GM21390 (cell line): ENCODE data around the gene PFKFB3.
"Not testable (repeated sequence)": the region's sequence is repeated elsewhere in the genome, so short reads cannot be mapped to it uniquely, and the experiment has no call there.

Experiments used
- ATAC-seq: cut with Tn5 transposase; IDR thresholded peaks from one replicate; pipeline ENCODE4 v1.9.1; 2021; ENCODE audit not compliant: unreplicated experiment

The PFKFB3 gene

GRCh38 chr10:6177880-6178281 lies 24.9 kb upstream of the PFKFB3 start:
- no peak for ATAC-seq

- ATAC-seq: no peak
Measured at GRCh38 chr10:6178581-6178980, 24.2 kb upstream of the PFKFB3 start.

DNA sequence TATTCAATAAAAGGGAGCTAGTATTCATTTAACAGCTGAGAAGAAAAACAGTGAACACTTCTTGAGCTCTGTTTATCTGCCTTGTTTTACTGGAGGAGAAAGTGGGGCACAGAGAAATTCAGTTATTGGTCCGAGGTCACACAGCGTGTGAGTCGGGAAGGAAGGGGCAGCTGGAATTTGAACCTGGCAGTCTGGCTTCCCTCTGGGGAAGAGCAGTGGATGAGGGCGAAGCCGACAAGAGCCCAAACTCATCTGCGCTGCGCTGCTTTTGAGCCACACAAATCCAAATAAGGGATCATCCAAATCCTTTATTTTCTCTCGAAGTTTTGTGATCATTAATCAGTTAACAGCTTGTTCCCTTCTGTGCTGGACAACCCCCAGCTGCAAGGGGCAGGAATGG lies 23.7 kb upstream of the PFKFB3 start:
- ATAC-seq: no peak

DNA sequence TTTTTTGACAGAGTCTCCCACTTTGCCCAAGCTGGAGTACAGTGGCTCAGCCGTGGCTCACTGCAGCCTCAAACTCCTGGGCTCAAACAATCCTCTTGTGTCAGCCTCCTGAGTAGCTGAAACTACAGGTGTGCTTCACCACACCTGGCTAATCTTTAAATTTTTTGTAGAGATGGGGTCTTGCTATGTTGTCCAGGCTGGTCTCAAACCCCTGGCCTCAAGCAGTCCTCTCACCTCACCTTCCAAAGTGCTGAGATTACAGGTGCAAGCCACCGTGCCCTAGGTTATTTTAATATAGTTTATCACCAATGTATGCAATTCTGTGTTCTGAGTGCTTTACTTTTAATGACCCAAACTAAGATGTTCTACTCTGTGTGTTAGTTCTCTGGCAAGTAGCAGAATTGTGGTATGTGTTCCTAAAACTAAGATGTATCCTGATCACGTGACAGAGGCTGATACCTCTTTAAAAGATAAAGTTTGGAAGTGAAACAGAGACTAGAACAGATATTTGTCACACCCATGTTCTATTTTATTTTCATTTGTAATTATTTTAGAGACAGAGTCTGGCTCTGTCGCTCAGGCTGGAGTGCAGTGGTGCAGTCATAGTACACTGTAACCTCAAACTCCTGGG lies 22.1 kb upstream of the PFKFB3 start:
- no peak for ATAC-seq

DNA sequence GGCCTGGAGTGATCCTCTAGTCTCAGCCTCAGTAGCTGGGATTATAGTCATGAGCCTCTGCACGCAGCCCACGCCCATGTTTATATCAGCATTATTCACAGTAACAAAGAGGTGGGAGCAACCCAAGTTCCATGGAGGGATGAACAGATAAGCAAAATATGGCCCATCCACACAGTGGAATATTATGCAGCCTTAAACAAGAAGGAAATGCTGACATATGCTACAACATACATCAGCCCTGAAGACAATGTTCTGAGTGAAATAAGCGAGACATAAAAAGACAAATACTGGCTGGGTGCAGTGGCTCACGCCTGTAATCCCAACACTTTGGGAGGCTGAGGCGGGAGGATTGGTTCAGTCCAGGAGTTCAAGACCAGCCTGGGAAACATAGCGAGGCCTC lies 21.5 kb upstream of the PFKFB3 start:
- ATAC-seq: no peak

DNA sequence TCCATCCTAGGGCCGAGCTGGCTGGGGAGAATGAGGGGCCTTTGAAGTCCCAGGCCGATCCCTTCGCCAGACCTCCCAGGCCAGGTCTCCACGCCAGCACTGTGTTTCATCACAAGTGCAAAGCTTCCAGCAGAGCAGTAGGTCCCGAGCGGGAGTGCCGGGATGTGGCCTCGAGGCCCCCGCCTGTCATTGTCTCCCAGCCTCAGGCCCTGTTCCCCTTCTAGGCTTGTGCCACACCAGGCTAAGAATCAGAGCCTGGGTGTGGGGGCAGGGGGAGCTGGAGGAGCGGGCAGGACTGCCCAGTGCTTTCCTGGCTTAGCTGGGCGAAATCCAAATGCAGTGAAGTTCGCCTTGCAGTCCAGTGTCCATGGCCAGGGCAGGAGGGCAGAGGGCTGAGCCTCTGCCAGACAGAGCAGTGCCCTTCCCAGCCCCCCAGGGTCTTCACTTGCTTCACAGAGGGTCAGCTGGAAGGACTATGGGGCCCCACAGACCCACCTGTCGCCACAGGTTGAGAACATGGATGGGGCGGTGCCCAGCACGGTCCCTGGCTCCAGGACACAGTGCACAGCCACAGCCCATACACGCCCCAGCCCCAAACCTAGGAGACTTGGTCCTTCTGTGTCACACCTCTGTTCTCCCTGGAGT lies 20.2 kb upstream of the PFKFB3 start:
- no peak for ATAC-seq

GRCh38 chr10:6185039-6185716 lies 17.6 kb upstream of the PFKFB3 start:
- no peak for ATAC-seq

DNA sequence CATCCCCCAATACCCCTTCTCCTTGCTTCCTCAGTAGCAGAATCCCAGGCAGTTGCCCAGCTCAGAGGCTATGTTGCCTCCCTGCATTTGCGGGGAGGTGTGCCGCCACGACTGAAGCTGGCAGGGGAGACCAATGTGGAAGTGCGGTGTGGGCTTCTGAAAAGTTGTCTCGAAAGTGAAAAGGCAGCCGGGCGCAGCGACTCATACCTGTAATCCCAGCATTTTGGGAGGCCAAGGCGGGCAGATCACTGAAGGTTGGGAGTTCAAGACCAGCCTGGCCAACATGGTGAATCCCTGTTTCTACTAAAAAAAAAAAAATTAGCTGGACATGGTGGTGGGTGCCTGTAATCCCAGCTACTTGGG lies 15.9 kb upstream of the PFKFB3 start:
- ATAC-seq: no peak

DNA sequence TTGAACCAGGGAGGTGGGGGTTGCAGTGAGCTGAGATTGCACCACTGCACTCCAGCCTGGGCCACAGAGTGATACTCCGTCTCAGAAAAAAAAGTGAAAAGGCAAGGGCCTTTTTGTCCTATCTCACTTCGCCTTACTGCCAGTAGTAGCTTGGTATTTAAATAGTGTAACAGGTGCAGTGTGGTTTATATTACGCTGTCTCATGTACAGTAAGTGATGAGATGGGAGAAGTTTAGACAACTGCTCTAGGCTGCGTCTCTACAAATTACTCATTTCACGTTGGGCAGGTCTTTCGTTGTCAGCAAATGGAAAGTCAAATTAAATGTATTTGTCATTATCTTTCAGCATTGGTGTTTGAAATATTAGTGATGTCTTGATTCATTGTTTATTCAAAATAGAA lies 15.5 kb upstream of the PFKFB3 start:
- no peak for ATAC-seq

DNA sequence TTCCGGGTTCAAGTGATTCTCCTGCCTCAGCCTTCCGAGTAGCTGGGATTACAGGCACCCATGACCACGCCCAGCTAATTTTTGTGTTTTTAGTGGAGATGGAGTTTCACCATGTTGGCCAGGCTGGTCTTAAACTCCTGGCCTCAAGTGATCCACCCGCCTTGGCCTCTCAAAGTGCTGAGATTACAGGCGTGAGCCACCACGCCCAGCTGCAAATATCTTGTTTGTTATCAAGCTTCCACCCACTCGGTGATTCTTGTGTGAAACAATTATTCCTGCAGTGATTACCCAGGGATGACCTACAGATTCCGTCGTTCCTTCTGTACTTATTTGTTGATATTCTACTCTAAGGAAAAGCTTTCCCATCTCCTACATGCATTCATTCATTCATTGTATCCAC lies 12.7 kb upstream of the PFKFB3 start:
- ATAC-seq: not testable (repeated sequence)

DNA sequence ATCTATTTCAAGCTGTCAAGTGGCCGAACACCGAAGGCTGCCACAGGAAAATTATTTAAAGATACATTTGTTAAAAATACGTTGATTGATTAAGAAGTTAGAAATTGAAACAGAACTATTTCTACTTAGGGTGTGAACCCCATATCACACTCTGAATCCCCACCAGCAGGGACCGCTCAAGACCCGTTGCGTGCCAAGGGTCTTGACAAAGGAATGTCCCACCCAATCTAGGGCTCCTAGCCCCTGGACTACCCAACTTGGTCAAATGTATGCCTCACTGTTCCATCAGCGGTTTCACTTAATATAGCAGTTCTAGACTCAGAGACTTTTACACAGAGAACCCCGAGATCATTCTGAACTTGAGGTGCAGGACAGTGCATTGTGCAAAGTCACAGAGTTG lies 11.6 kb upstream of the PFKFB3 start:
- ATAC-seq: no peak

DNA sequence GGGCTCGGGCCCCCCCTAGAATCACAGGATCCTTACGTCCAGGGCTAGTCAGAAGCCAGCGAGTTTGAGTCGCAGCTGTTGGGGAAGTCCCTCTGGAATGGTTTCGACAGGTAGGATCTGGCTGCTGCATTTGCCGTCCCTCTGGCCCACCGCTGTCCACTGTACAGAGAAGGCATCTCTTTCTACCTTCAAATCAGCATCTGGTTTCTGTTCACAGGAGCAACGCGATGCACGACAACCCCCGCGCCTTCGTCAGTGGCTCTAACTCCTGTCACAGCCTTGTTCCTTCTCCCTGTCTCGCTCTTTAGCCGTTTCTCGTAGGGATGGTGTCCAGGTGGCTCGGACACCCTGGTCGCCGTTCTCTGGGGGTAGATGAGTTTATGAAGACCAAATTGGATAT lies 11.2 kb upstream of the PFKFB3 start:
- no peak for ATAC-seq

DNA sequence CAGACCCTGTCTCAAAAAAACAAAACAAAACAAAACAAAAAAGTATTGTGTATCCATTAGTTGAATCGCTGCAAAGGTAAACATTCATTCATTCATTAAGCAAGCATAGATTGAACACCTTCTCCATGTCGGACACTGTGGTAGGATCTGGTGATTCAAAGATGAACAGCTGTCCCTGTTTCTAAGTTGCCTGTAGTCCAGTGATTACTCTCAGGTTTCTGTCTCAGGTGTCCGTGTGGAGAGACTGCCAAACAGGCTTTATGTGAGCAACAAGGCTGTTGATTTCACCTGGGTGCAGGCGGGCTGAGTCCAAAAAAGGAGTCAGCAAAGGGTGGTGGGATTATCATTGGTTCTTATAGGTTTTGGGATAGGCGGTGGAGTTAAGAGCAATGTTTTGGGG lies 9.4 kb upstream of the PFKFB3 start:
- ATAC-seq: not testable (repeated sequence)

DNA sequence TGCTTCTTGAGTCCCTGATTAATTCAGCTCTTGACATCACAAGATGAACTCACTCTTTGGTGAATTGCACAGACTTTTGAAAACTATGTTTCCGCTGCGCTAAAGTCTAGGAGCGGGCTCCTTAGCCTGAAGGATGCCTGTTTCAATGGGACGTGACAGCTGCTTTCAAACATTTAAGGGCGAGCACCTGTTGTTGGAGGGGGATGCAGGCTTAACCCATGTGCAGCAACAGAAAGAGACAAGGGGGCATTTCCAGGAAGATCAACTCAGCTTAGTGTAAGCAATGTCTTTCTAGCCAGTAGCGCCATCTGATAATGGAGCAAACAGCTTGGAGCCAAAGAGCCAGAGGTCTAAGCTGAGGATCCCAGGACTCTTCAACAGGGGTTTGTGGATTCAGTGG lies 8.4 kb upstream of the PFKFB3 start:
- no peak for ATAC-seq

- no peak for ATAC-seq
Measured at GRCh38 chr10:6195376-6195775, 7.4 kb upstream of the PFKFB3 start.

GRCh38 chr10:6195846-6196245 lies 6.9 kb upstream of the PFKFB3 start:
- no peak for ATAC-seq

DNA sequence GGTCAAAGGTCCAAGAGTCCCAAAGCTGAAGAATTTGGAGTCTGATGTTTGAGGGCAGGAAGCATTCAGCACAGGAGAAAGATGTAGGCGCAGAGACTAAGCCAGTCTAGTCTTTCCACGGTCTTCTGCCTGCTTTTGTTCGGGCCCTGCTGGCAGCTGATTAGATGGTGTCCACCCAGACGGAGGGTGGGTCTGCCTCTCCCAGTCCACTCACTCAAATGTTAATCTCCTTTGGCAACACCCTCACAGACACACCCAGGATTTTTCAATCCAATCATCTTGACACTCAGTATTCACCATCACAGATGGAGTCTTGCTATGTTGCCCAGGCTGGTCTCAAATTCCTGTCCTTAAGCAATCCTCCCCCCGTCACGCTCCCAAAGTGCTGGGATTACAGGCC lies 6.2 kb upstream of the PFKFB3 start:
- not testable (repeated sequence) for ATAC-seq

DNA sequence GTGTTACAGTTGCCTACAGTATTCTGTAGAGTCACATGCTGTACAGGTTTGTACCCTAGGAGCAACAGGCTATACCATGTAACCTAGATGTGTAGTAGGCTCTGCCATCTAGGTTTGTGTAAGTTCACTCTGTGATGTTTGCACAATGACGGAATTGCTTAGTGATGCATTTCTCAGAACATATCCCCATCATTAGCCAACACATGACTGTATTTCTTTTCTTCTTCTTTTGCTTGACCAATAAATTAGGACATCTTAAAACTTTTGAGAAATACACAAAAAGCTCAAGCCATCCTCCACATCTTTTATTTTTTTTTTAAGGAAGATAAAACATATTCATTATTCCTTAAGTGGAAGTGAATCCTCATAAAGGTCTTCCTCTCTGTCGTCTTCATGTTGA lies 5.4 kb upstream of the PFKFB3 start:
- no peak for ATAC-seq

- no peak for ATAC-seq
Measured at GRCh38 chr10:6198171-6198570, 4.6 kb upstream of the PFKFB3 start.

- ATAC-seq: no peak
Measured at GRCh38 chr10:6199131-6199733, 3.5 kb upstream of the PFKFB3 start.

DNA sequence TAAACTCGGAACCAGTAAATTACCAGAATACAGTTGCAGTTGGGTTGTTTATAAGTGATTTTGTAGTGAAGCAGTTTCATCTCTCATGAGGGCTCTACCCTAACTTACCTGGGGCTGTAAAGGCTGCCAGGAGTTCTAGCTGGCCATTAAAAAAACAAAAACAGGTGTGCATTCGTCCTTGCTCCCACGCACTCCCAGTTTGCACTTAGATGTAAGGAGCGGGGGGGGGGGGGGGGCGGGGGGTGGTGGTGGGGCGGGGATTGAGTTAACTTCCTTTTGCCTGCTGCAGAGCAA lies 2.3 kb upstream of the PFKFB3 start:
- ATAC-seq: no peak

DNA sequence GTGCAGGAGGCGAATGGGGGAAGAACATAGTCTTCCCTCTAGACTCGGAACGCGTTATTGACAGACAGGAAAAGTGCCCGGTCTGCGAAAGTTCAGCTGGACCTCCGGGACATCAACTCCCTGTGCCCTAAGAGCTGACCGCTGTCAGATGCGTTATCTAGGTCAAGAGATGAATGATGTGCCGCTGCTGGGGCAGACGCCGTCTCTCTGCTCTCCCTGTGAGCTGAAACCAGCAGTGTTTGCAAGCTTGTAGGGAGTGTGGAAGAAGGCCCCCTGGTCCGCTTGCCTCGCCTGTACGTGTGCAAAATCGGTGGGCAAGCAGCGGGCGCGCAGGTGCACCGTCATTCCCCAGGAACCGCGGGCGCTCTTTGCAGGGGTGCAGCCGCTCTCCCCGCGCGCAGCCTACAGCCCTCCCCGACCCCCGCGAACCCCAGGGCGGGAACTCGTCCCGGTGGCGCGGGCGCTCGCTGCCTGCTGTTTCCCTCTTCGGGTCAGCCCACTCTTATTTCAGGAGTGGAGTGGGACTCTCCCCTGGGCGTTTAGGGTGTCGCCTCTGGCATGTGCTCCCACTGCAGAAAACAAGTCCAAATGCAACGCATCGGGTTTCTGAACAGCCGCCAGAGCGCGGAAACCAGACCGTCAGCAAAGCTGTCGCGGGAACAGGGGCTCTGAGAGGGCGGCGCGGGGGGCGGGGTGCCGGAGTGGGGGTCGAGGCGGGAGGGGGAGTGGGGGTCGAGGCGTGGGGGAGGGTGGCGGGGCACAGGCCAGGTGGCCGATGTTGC lies 1.8 kb upstream of the PFKFB3 start:
- ATAC-seq: no peak
